Measurements from ENCODE around the gene NOTCH2.

NOTCH2 gene

GRCh38 chr1:119874186-119874585 is 195.3 kb downstream of the NOTCH2 start:
- DNase-seq (ENCODE audit: low read depth): no peak

DNA sequence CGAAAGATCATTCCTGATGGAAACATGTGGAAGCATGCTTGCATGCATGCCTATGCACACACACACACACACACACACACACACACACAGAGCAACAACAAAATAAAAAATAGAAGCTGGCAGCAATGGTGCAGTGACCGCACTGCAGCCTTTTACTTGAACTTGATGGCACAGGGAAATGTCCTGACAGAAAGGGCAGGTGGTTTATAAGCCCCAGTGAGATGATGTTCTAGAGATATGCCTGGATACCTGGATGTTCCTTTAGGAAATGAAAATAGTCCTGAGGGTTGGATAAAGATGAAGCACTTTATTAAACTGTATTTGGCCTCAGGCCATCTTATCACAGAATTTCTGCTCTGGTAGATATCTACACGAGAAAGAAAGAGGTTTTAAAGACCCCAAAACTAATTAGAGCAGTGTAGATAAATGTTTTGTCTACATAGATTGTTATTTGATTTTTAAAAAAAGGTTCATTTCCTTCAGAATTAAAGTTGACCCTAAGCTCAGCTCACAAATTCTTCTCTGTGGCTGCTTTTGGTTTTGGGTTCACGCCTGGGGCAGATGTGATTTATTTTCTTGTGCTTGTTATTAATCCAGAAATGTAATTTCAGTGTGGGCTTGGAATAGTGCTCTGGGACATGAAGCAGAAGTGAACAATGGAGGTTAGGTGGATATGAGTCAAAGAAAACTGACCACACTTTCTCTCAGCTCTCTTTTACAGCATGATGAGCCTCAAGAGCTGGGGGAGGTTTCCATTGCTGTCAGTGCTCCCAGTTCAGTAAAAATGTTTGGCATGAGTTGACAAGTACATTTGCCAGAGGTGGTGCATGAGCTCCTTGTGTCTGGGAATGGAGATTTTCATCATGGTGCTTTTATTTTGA is 196.1 kb downstream of the NOTCH2 start:
- DNase-seq (ENCODE audit: low read depth): no peak

GRCh38 chr1:119871881-119872280 is 197.6 kb downstream of the NOTCH2 start:
- DNase-seq (ENCODE audit: low read depth): no peak

DNA sequence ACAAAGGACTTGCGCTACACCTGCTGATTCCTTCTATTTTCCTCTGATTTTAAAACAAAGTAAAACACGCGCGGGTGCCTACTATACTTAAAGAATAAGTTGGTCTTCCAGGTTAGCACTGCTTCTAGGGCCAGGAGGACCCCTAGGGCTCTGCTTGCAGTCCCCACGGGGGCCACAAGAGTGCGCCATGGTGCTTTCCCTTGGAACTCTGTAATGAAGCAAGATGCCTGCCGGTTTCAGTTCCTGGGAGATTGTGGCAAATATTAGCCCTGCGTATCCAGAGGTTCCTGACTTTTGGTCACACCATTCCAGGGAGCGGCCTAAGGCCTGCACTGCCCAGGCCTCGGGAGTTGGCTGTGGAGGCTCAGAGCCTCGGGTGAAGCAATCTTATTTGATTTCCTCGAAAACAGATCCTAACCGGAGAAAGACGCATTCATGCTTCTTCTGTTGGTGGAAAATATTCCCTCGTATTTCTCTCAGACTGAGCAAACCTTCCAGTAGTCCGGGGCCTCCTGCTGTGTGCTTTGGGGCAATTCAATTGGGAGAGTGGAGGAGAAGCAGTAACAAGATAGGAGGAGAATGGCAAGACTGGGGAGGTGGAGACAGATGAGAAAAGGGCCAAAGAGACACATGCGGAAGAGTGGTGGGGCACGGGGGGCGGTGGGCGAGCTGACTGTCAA is 198.4 kb downstream of the NOTCH2 start:
- peak; percentile 16 for DNase-seq (ENCODE audit: low read depth)

- DNase-seq (ENCODE audit: low read depth): no peak
Measured at GRCh38 chr1:119869995-119870394, 199.5 kb downstream of the NOTCH2 start.

- no peak for DNase-seq (ENCODE audit: low read depth)
Measured at GRCh38 chr1:119868176-119868575, 201.3 kb downstream of the NOTCH2 start.

GRCh38 chr1:119866451-119866850 is 203.0 kb downstream of the NOTCH2 start:
- DNase-seq (ENCODE audit: low read depth): no peak

DNA sequence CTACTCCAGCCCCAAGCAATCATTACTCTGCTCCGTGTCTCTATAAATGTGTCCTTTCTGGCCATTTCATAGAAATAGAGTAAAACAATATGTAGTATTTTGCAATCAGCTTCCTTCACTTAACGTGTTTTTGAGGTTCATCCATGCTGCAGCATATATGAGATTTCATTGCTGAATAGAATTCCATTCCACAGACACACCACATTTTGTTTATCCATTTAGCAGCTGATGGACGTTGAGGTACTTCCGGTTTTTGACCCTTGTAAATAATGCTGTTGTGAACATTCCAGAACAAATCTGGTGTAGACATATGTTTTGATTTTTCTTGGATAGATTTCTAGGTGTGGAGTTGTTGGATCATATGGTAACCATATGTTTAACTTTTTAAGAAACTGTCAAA is 203.8 kb downstream of the NOTCH2 start:
- no peak for DNase-seq (ENCODE audit: low read depth)

DNA sequence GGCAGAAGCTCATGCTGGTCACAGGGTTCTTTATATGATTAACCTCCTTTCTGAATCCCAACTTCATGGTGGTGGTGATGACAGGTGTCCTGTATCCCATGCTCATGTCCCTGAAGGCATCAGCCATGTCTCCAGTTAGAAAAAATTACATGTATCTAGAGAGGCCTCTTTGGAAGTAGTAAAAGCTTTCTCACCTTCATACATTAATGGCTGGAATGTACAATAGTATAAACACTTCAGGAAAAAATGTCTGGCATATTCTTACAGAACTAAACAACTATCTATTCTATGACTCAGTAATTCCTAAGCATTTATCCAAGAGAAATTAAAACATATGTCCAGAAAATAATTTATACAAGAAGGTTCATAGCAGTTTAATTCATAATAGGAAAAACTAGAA is 207.2 kb downstream of the NOTCH2 start:
- DNase-seq (ENCODE audit: low read depth): no peak
